A549 (cell line): Measurements from ENCODE around the gene MSMB. TPM values are rescaled to one million over a fixed set of nuclear protein-coding genes. Genes with fewer than 3 reads are reported as not detected.

Source experiments
- ATAC-seq, 2 experiments: fragments of 200-7000 bp in 1 of 2; fragments of >200 bp in 1 of 2; cut with Nextera tagmentation in 1 of 2; cut with Tn5 transposase in 1 of 2; 3 replicates each; pipeline versions ENCODE4 v1.8.0 to v1.9.1; 2018 to 2020; ENCODE audit warnings: mild to moderate bottlenecking in 1 of 2, moderate library complexity in 1 of 2
- CTCF ChIA-PET: fragments of 300-600 bp; sonication (Branson Sonifier 250); formaldehyde crosslinking; extraction: SDS; loops from one replicate; lab custom pipeline; 2021; ENCODE audit warnings: antibody characterized with exemption, inconsistent platforms; lab: Yijun Ruan, JAX
- POLR2A ChIA-PET: fragments of 350-600 bp; formaldehyde crosslinking; extraction: SDS; loops from one replicate; lab custom pipeline; 2021; ENCODE audit warnings: antibody characterized with exemption, inconsistent platforms; lab: Yijun Ruan, JAX
- DNase-seq, 2 experiments: peaks; one replicate each; pipeline versions ENCODE4 v3.0.0 to v3.0.0-alpha.2; 2011 to 2016; ENCODE audit warnings: low read depth in 1 of 2, low spot score in 1 of 2
- FAIRE-seq: peaks from 2 replicates; lab custom pipeline; 2011; peaks lifted over from hg19 to GRCh38; lab: Jason Lieb, UNC
- H3K27ac ChIP-seq, 2 experiments: fragments of >200 bp; sonication (Bioruptor Twin); formaldehyde crosslinking; 3 replicates each; pipeline ENCODE4 v1.5.1; 2016 to 2017
- H3K4me1 ChIP-seq: fragments of >200 bp; sonication (Bioruptor Twin); formaldehyde crosslinking; 3 replicates; pipeline ENCODE4 v1.6.1; 2016
- H3K4me2 ChIP-seq: fragments of >200 bp; sonication (Bioruptor Twin); formaldehyde crosslinking; 3 replicates; pipeline ENCODE4 v1.6.1; 2016
- H3K4me3 ChIP-seq: fragments of >200 bp; sonication (Bioruptor Twin); formaldehyde crosslinking; 3 replicates; pipeline ENCODE4 v1.5.1; 2016
- H3K9me3 ChIP-seq: fragments of >200 bp; sonication (Bioruptor Twin); formaldehyde crosslinking; 3 replicates; pipeline ENCODE4 v1.6.1; 2016
- BCL3 ChIP-seq: fragments of >200 bp; sonication (Bioruptor Twin); formaldehyde crosslinking; IDR thresholded peaks from 3 replicates; pipeline ENCODE4 v1.6.1; 2016
- BHLHE40 ChIP-seq: IDR thresholded peaks from 2 replicates; pipeline ENCODE4 v1.6.1; 2012; ENCODE audit warnings: low read depth, low read length, inconsistent platforms
- CBX2 ChIP-seq: fragments of 200-600 bp; sonication (generic); IDR thresholded peaks from 2 replicates; pipeline ENCODE4 v1.6.1; 2016; ENCODE audit warnings: low read depth, mild to moderate bottlenecking, borderline replicate concordance
- CBX8 ChIP-seq: fragments of 200-600 bp; sonication (generic); IDR thresholded peaks from 2 replicates; pipeline ENCODE4 v1.6.1; 2016
- E2F6 ChIP-seq: IDR thresholded peaks from 2 replicates; pipeline ENCODE4 v1.6.1; 2012; ENCODE audit warnings: low read depth, borderline replicate concordance
- ELK1 ChIP-seq: fragments of 150-350 bp; IDR thresholded peaks from 2 replicates; pipeline ENCODE4 v1.6.1; 2014; ENCODE audit warnings: low read depth, mild to moderate bottlenecking, low read length
- ESRRA ChIP-seq: fragments of 150-350 bp; IDR thresholded peaks from 2 replicates; pipeline ENCODE4 v1.6.1; 2014; ENCODE audit warnings: mild to moderate bottlenecking, low read length, borderline replicate concordance
- GATA3 ChIP-seq: IDR thresholded peaks from 2 replicates; pipeline ENCODE4 v1.6.1; 2012; ENCODE audit warnings: borderline replicate concordance
- HOXB13 ChIP-seq: fragments of 250-450 bp; sonication (Bioruptor Pico); IDR thresholded peaks from 2 replicates; pipeline ENCODE4 v1.5.0; 2020; ENCODE audit warnings: low read depth, mild to moderate bottlenecking, moderate library complexity
- HOXB5 ChIP-seq: fragments of 250-450 bp; sonication (Bioruptor Pico); IDR thresholded peaks from 2 replicates; pipeline ENCODE4 v1.5.0; 2020; ENCODE audit warnings: mild to moderate bottlenecking, moderate library complexity
- KDM5A ChIP-seq: fragments of 200-600 bp; sonication (generic); IDR thresholded peaks from 2 replicates; pipeline ENCODE4 v1.6.1; 2016; ENCODE audit warnings: antibody characterized with exemption, mild to moderate bottlenecking
- MAFK ChIP-seq: fragments of 450-650 bp; IDR thresholded peaks from 2 replicates; pipeline ENCODE4 v1.6.1; 2014; ENCODE audit not compliant: partially characterized antibody
- MAX ChIP-seq: IDR thresholded peaks from 2 replicates; pipeline ENCODE4 v1.6.1; 2012
- NR3C1 ChIP-seq: fragments of >200 bp; sonication (Bioruptor Twin); formaldehyde crosslinking; IDR thresholded peaks from 3 replicates; pipeline ENCODE4 v1.6.1; 2017
- POLR2AphosphoS2 ChIP-seq: conservative IDR thresholded peaks from 2 replicates; pipeline ENCODE4 v1.6.1; 2012; ENCODE audit warnings: low read length, improper control_type of control experiment, inconsistent platforms
- RARB ChIP-seq: fragments of 250-450 bp; sonication (Bioruptor Pico); IDR thresholded peaks from 2 replicates; pipeline ENCODE4 v1.8.0; 2021; ENCODE audit warnings: mild to moderate bottlenecking, moderate library complexity
- RCOR1 ChIP-seq: fragments of 150-350 bp; IDR thresholded peaks from 2 replicates; pipeline ENCODE4 v1.6.1; 2014; ENCODE audit warnings: antibody characterized with exemption, low read length, low read depth
- RFX5 ChIP-seq: fragments of 450-650 bp; IDR thresholded peaks from 2 replicates; pipeline ENCODE4 v1.7.1; 2014; ENCODE audit warnings: antibody characterized with exemption, mild to moderate bottlenecking, moderate library complexity
- SREBF2 ChIP-seq: fragments of 450-650 bp; IDR thresholded peaks from 2 replicates; pipeline ENCODE4 v1.6.1; 2014; ENCODE audit warnings: mild to moderate bottlenecking, moderate library complexity
- TFCP2L1 ChIP-seq: fragments of 250-450 bp; sonication (Bioruptor Pico); IDR thresholded peaks from 2 replicates; pipeline ENCODE4 v1.5.0; 2021; ENCODE audit warnings: mild to moderate bottlenecking
- ZC3H11A ChIP-seq: fragments of 450-650 bp; IDR thresholded peaks from 2 replicates; pipeline ENCODE4 v1.6.1; 2014; ENCODE audit warnings: antibody characterized with exemption, mild to moderate bottlenecking
- ZSCAN20 ChIP-seq: fragments of 250-450 bp; sonication (Bioruptor Pico); IDR thresholded peaks from 2 replicates; pipeline ENCODE4 v1.8.0; 2022; ENCODE audit warnings: mild to moderate bottlenecking, moderate library complexity
- WGBS: methylation state at CpG from one replicate; pipeline ENCODE4 v1.1.6; 2017; ENCODE audit errors: missing lambda C conversion rate; 5-methylcytosine and 5-hydroxymethylcytosine counted together
- polyA plus RNA-seq, 4 experiments: library from polyadenylated mRNA; depleted of rRNA in 3 of 4; stranded (reverse); fragments of >200 nt; fragmentation: RNase III in 1 of 4; extraction: RNeasy Plus Mini Kit Qiagen cat#74134 plus additional on column Dnase treatment in 1 of 4; gene quantifications; 2 replicates in 3 of 4; 3 replicates in 1 of 4; pipeline ENCODE4 v1.2.3, GENCODE V29; 2011 to 2017

The MSMB gene
- polyA plus RNA-seq, 2 of the 4 experiments (the other 2 are of a cell fraction), result 0.26 TPM; not detected in 1

- FAIRE-seq (no peak), DNase-seq (peak in 1 of 2 experiments; percentile 46), ATAC-seq (no peak)
- CTCF ChIA-PET, result interaction anchor here (0.9 kb wide), 1 partner anchor 9 kb away, joined by 3 read pairs; no protein-coding TSS in a partner anchor
- no peak overlapping the region for H3K4me3 ChIP-seq
- TF ChIP-seq HOXB13 (CRISPR knock-in tag) (no peak), TFCP2L1 (CRISPR knock-in tag) (no peak), BCL3 (no peak)
- TF ChIP-seq, all 56 proteins: peak for 0
- no peaks in the 10 kb centered on the region for H3K9me3 ChIP-seq
- no peak overlapping the region for H3K4me2 ChIP-seq
- H3K4me1 ChIP-seq, result peaks cover 19% of the 10 kb centered on the region
- POLR2A ChIA-PET, result no interaction called here
- H3K27ac ChIP-seq, result no peak overlapping the region
Observed at GRCh38 chr10:46033602-46034011, 12.5 kb downstream of the MSMB start.

GRCh38 chr10:46031648-46032532, 14.2 kb downstream of the MSMB start:
- peaks cover 29% of the 10 kb centered on the region for H3K4me1 ChIP-seq
- H3K4me3 ChIP-seq, result no peak overlapping the region
- ChIA-PET CTCF (interaction anchor here (0.6 to 2.2 kb wide), 6 partner anchors 9 to 1094 kb away, joined by 3 to 5 read pairs (median 3); no protein-coding TSS in a partner anchor), POLR2A (no interaction called here)
- H3K27ac ChIP-seq, result no peak overlapping the region
- 76% methylated on average over 6 of the region's 6 CpGs for WGBS
- TF ChIP-seq SREBF2, result no peak
- no peak for TF ChIP-seq E2F6
- no peak for TF ChIP-seq POLR2AphosphoS2
- no peak for TF ChIP-seq GATA3
- no peak for TF ChIP-seq BCL3
- no peak for TF ChIP-seq MAFK
- TF ChIP-seq ELK1, result no peak
- no peak for TF ChIP-seq RARB
- no peak for TF ChIP-seq CBX8
- no peaks in the 10 kb centered on the region for H3K9me3 ChIP-seq
- H3K4me2 ChIP-seq, result no peak overlapping the region
- ATAC-seq (no peak), DNase-seq (no peak), FAIRE-seq (no peak)

- no peaks in the 10 kb centered on the region for H3K9me3 ChIP-seq
- ATAC-seq (peak; percentile 96 to 99), FAIRE-seq (no peak), DNase-seq (peak; percentile 96 to 98)
- H3K4me2 ChIP-seq, result peak within 1 kb of the TSS; percentile 98
- peak within 1 kb of the TSS; percentile 84 for H3K4me3 ChIP-seq
- ChIA-PET POLR2A (no interaction called here), CTCF (interaction anchor here (0.9 to 2.9 kb wide), 8 partner anchors 10 to 48 kb away, joined by 3 to 16 read pairs (median 5); no protein-coding TSS in a partner anchor)
- 2% methylated on average over 52 of the region's 59 CpGs for WGBS
- H3K27ac ChIP-seq, result peak within 1 kb of the TSS; percentile 89 to 92
- peaks cover 29% of the 10 kb centered on the region for H3K4me1 ChIP-seq
- TF ChIP-seq GATA3 (peak; percentile 76), TFCP2L1 (CRISPR knock-in tag) (no peak), ZSCAN20 (CRISPR knock-in tag) (no peak), HOXB13 (CRISPR knock-in tag) (no peak), BCL3 (peak; percentile 69; the same call in 1 of the 3 replicates), KDM5A (peak; percentile 57; the same call in 1 of the 2 replicates), MAFK (no peak), MAX (peak; percentile 48), CBX2 (no peak), RCOR1 (no peak), RARB (no peak), HOXB5 (CRISPR knock-in tag) (no peak), ESRRA (peak; percentile 98), RFX5 (no peak), NR3C1 (no peak), ZC3H11A (no peak), BHLHE40 (no peak)
Observed at GRCh38 chr10:46030091-46030937, 15.8 kb downstream of the MSMB start, which contains the start of gene NCOA4. TSS of gene NCOA4 (minus strand) at chr10:46030623. CDS start at chr10:46016680, 13,943 bp downstream.
